Stimulated activated memory B cell treated with anti-CD40 and anti-IgM and Interleukin-4, amounts not matched to agents 10 μg/mL and 1 μg/mL and 100 μg/mL, for 72 hours (primary cell): Measurements from ENCODE around the gene TRAF1.

Experiments
- ATAC-seq: fragments of 150-1000 bp; cut with Tn5 transposase; 2 replicates; pipeline ENCODE4 v1.10.0; 2021
- H3K27ac Mint-ChIP-seq: one replicate; pipeline ENCODE4 v1.8.0; 2022; ENCODE audit warnings: mild to moderate bottlenecking, mixed read lengths
- H3K27me3 Mint-ChIP-seq: one replicate; pipeline ENCODE4 v1.8.0; 2022; ENCODE audit warnings: mixed read lengths
- H3K36me3 Mint-ChIP-seq: one replicate; pipeline ENCODE4 v1.8.0; 2022; ENCODE audit warnings: mixed read lengths
- H3K4me1 Mint-ChIP-seq: one replicate; pipeline ENCODE4 v1.8.0; 2022; ENCODE audit warnings: mixed read lengths
- H3K4me3 Mint-ChIP-seq: one replicate; pipeline ENCODE4 v1.8.0; 2022; ENCODE audit warnings: mild to moderate bottlenecking, moderate library complexity, mixed read lengths
- H3K9me3 Mint-ChIP-seq: one replicate; pipeline ENCODE4 v1.8.0; 2022; ENCODE audit warnings: mixed read lengths

The TRAF1 gene

GRCh38 chr9:120921661-120922181, 4.9 kb downstream of the TRAF1 start:
- no peak for ATAC-seq
- Mint-ChIP-seq H3K27me3 (no peaks in the 10 kb centered on the region), H3K36me3 (peaks cover 89% of the 10 kb centered on the region), H3K27ac (peak overlapping the region; percentile 98), H3K9me3 (peaks cover 2% of the 10 kb centered on the region), H3K4me1 (peaks cover 90% of the 10 kb centered on the region), H3K4me3 (peak overlapping the region; percentile 94)

GRCh38 chr9:120920806-120921178, 5.8 kb downstream of the TRAF1 start:
- Mint-ChIP-seq H3K9me3 (peaks cover 2% of the 10 kb centered on the region), H3K27me3 (no peaks in the 10 kb centered on the region), H3K27ac (peak overlapping the region; percentile 98), H3K4me3 (peak overlapping the region; percentile 94), H3K36me3 (peaks cover 95% of the 10 kb centered on the region), H3K4me1 (peaks cover 90% of the 10 kb centered on the region)
- peak; percentile 59 for ATAC-seq

- ATAC-seq: no peak
- no peaks in the 10 kb centered on the region for H3K27me3 Mint-ChIP-seq
- peaks cover 96% of the 10 kb centered on the region for H3K36me3 Mint-ChIP-seq
- peak overlapping the region; percentile 94 for H3K4me3 Mint-ChIP-seq
- peaks cover 86% of the 10 kb centered on the region for H3K4me1 Mint-ChIP-seq
- peaks cover 2% of the 10 kb centered on the region for H3K9me3 Mint-ChIP-seq
- H3K27ac Mint-ChIP-seq: peak overlapping the region; percentile 98
These were observed 6.5 kb downstream of the TRAF1 start for GRCh38 chr9:120919843-120920805.

- H3K27ac Mint-ChIP-seq: peak overlapping the region; percentile 98
- H3K9me3 Mint-ChIP-seq: peaks cover 2% of the 10 kb centered on the region
- H3K27me3 Mint-ChIP-seq: no peaks in the 10 kb centered on the region
- peaks cover 96% of the 10 kb centered on the region for H3K36me3 Mint-ChIP-seq
- peaks cover 84% of the 10 kb centered on the region for H3K4me1 Mint-ChIP-seq
- H3K4me3 Mint-ChIP-seq: peak overlapping the region; percentile 94
- no peak for ATAC-seq
These were observed 7.4 kb downstream of the TRAF1 start for GRCh38 chr9:120918931-120919842.

GRCh38 chr9:120917929-120918762, 8.4 kb downstream of the TRAF1 start:
- Mint-ChIP-seq H3K27me3 (no peaks in the 10 kb centered on the region), H3K27ac (peak overlapping the region; percentile 98), H3K9me3 (peaks cover 2% of the 10 kb centered on the region), H3K4me3 (peak overlapping the region; percentile 94), H3K4me1 (peaks cover 84% of the 10 kb centered on the region), H3K36me3 (peaks cover 96% of the 10 kb centered on the region)
- ATAC-seq: no peak

- Mint-ChIP-seq H3K27me3 (no peaks in the 10 kb centered on the region), H3K27ac (peak overlapping the region; percentile 32), H3K4me1 (peaks cover 87% of the 10 kb centered on the region), H3K9me3 (peaks cover 2% of the 10 kb centered on the region), H3K36me3 (peaks cover 96% of the 10 kb centered on the region), H3K4me3 (peak overlapping the region; percentile 34)
- ATAC-seq: no peak
These were observed 9.4 kb downstream of the TRAF1 start for GRCh38 chr9:120916991-120917880.

- Mint-ChIP-seq H3K27me3 (no peaks in the 10 kb centered on the region), H3K27ac (peak overlapping the region; percentile 32), H3K4me1 (peaks cover 87% of the 10 kb centered on the region), H3K36me3 (peaks cover 96% of the 10 kb centered on the region), H3K9me3 (peaks cover 2% of the 10 kb centered on the region), H3K4me3 (peak overlapping the region; percentile 34)
- no peak for ATAC-seq
These were observed 10.0 kb downstream of the TRAF1 start for GRCh38 chr9:120916588-120916987.

- Mint-ChIP-seq H3K27me3 (no peaks in the 10 kb centered on the region), H3K4me1 (peaks cover 87% of the 10 kb centered on the region), H3K27ac (peak overlapping the region; percentile 32), H3K36me3 (peaks cover 96% of the 10 kb centered on the region), H3K4me3 (peak overlapping the region; percentile 18), H3K9me3 (peaks cover 2% of the 10 kb centered on the region)
- ATAC-seq: peak; percentile 55
These were observed 10.6 kb downstream of the TRAF1 start for GRCh38 chr9:120915854-120916470.

- H3K4me3 Mint-ChIP-seq: no peak overlapping the region
- no peak for ATAC-seq
- H3K27ac Mint-ChIP-seq: peak overlapping the region; percentile 30
- peaks cover 2% of the 10 kb centered on the region for H3K9me3 Mint-ChIP-seq
- H3K4me1 Mint-ChIP-seq: peaks cover 85% of the 10 kb centered on the region
- H3K36me3 Mint-ChIP-seq: peaks cover 96% of the 10 kb centered on the region
- no peaks in the 10 kb centered on the region for H3K27me3 Mint-ChIP-seq
These were observed 11.6 kb downstream of the TRAF1 start for GRCh38 chr9:120914953-120915352.

- no peak overlapping the region for H3K4me3 Mint-ChIP-seq
- ATAC-seq: no peak
- H3K9me3 Mint-ChIP-seq: peaks cover 2% of the 10 kb centered on the region
- H3K36me3 Mint-ChIP-seq: peaks cover 96% of the 10 kb centered on the region
- H3K27me3 Mint-ChIP-seq: no peaks in the 10 kb centered on the region
- peaks cover 84% of the 10 kb centered on the region for H3K4me1 Mint-ChIP-seq
- peak overlapping the region; percentile 30 for H3K27ac Mint-ChIP-seq
These were observed 12.2 kb downstream of the TRAF1 start for GRCh38 chr9:120914396-120914795.

- ATAC-seq: no peak
- peaks cover 96% of the 10 kb centered on the region for H3K36me3 Mint-ChIP-seq
- H3K9me3 Mint-ChIP-seq: peaks cover 2% of the 10 kb centered on the region
- H3K4me3 Mint-ChIP-seq: no peak overlapping the region
- H3K4me1 Mint-ChIP-seq: peaks cover 83% of the 10 kb centered on the region
- no peaks in the 10 kb centered on the region for H3K27me3 Mint-ChIP-seq
- no peak overlapping the region for H3K27ac Mint-ChIP-seq
These were observed 12.8 kb downstream of the TRAF1 start for GRCh38 chr9:120913647-120914264.

GRCh38 chr9:120912958-120913646, 13.5 kb downstream of the TRAF1 start:
- peaks cover 78% of the 10 kb centered on the region for H3K4me1 Mint-ChIP-seq
- peaks cover 2% of the 10 kb centered on the region for H3K9me3 Mint-ChIP-seq
- H3K4me3 Mint-ChIP-seq: no peak overlapping the region
- no peak for ATAC-seq
- H3K27me3 Mint-ChIP-seq: no peaks in the 10 kb centered on the region
- H3K27ac Mint-ChIP-seq: peak overlapping the region; percentile 21
- H3K36me3 Mint-ChIP-seq: peaks cover 93% of the 10 kb centered on the region
